SJSA1 (cell line): ENCODE results near the gene PPP2R2B. TPM values are rescaled to one million over a fixed set of nuclear protein-coding genes. Genes with fewer than 3 reads are reported as not detected.

Experiments
- DNase-seq, 2 experiments: peaks; one replicate each; pipeline ENCODE4 v3.0.0-alpha.2; 2015 to 2020; ENCODE audit warnings: low spot score in 2 of 2, low read depth in 1 of 2
- H3K27ac ChIP-seq: fragments of 250-450 bp; sonication (Bioruptor Pico); 2 replicates; pipeline ENCODE4 v1.5.1; 2020; ENCODE audit warnings: mild to moderate bottlenecking, moderate library complexity
- H3K27me3 ChIP-seq: fragments of 250-450 bp; sonication (Bioruptor Pico); replicated peaks from 2 replicates; pipeline ENCODE4 v1.5.1; 2020; ENCODE audit warnings: mild to moderate bottlenecking, moderate library complexity
- H3K36me3 ChIP-seq: fragments of 250-450 bp; sonication (Bioruptor Pico); 2 replicates; pipeline ENCODE4 v1.5.1; 2020; ENCODE audit warnings: mild to moderate bottlenecking
- H3K4me1 ChIP-seq: fragments of 250-450 bp; sonication (Bioruptor Pico); replicated peaks from 2 replicates; pipeline ENCODE4 v1.6.1; 2021; ENCODE audit warnings: mild to moderate bottlenecking
- H3K4me3 ChIP-seq: fragments of 250-450 bp; sonication (Bioruptor Pico); 2 replicates; pipeline ENCODE4 v1.5.1; 2020; ENCODE audit warnings: mild to moderate bottlenecking
- H3K9me3 ChIP-seq: fragments of 250-450 bp; sonication (Bioruptor Pico); replicated peaks from 2 replicates; pipeline ENCODE4 v1.5.1; 2020; ENCODE audit warnings: mild to moderate bottlenecking
- total RNA-seq: library from RNA; depleted of rRNA; stranded (reverse); fragments of >200 nt; shearing (Covaris generic); gene quantifications from 2 replicates; pipeline ENCODE4 v1.2.3, GENCODE V29; 2014

PPP2R2B gene
- total RNA-seq, 1 experiment from 2014 or later = 0.13 TPM

GRCh38 chr5:146721073-146721815 is 157.3 kb downstream of the PPP2R2B start:
- DNase-seq = no peak
- Histone ChIP-seq H3K27me3 (no peaks in the 10 kb centered on the region; the same call in 1 of the 2 replicates), H3K36me3 (no peaks in the 10 kb centered on the region), H3K9me3 (no peaks in the 10 kb centered on the region; the same call in 1 of the 2 replicates), H3K27ac (no peak overlapping the region), H3K4me1 (no peaks in the 10 kb centered on the region), H3K4me3 (no peak overlapping the region)

DNA sequence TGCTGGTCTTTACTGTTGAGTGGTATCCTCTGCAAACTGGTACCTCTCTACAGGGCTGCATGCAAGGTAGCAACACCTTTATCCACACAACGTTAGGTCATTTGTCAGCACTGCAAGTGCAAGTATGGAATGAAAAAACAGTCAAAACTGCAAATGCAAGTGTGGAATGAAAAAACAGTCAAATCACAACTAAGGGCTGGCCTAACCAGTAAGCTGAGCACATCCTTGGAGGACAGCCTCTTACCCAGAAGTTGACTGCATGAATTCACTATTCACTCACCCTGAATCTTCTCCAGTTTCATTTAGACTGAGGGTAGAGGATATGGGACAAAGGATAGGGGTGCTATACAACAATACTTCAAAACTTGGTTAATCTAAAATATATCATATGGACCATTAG is 158.4 kb downstream of the PPP2R2B start:
- Histone ChIP-seq H3K9me3 (no peaks in the 10 kb centered on the region), H3K4me1 (no peaks in the 10 kb centered on the region), H3K4me3 (no peak overlapping the region), H3K27ac (no peak overlapping the region), H3K27me3 (no peaks in the 10 kb centered on the region; the same call in 1 of the 2 replicates), H3K36me3 (no peaks in the 10 kb centered on the region)
- DNase-seq = no peak

DNA sequence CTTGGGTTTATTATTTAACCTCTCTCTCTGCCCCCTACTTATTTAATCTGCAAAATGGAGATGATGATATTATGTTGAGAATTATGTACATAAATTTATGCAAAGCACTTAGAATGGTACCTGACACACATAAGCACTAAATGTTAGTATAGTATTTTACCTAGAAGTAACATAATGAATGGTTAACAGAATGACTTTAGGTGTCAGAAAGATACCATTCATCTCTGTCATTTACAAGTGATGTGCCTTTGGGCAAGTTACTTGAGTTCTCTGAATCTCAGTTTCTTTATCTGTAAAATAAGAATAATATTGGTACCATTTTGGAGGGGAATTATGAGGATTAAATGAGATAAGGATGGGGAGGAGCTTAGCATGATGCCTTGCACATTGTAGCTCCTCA is 159.4 kb downstream of the PPP2R2B start:
- H3K27me3 ChIP-seq = no peaks in the 10 kb centered on the region
- H3K27ac ChIP-seq = no peak overlapping the region
- no peaks in the 10 kb centered on the region for H3K4me1 ChIP-seq
- H3K4me3 ChIP-seq = no peak overlapping the region
- no peaks in the 10 kb centered on the region for H3K9me3 ChIP-seq
- DNase-seq = no peak
- no peaks in the 10 kb centered on the region for H3K36me3 ChIP-seq

GRCh38 chr5:146718609-146719008 is 159.9 kb downstream of the PPP2R2B start:
- Histone ChIP-seq H3K27ac (no peak overlapping the region), H3K27me3 (0 out of 2 replicates have a peak, but pooled peaks cover under 1% of the 10 kb centered on the region), H3K4me1 (no peaks in the 10 kb centered on the region)

DNA sequence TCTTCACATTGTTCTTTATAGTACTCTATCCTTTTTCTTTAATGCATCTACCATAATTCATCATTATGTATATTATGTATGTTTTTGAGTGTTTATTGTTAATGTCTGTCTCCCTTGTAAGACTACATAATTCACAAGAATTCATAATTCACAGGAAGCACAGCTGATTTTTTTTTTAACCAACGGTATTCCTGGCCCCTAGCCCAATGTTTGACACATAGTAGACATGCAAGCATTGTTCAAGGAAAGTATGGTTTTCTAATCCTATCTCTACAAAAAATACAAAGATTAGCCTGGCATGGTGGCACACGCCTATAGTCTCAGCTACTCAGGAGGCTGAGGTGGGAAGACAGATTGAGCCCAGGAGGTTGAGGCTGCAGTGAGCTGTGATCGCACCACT is 160.6 kb downstream of the PPP2R2B start:
- no peaks in the 10 kb centered on the region for H3K4me1 ChIP-seq
- no peaks in the 10 kb centered on the region for H3K36me3 ChIP-seq
- no peak for DNase-seq
- H3K27me3 ChIP-seq = 0 out of 2 replicates have a peak, but pooled peaks cover 3% of the 10 kb centered on the region
- H3K9me3 ChIP-seq = no peaks in the 10 kb centered on the region
- H3K4me3 ChIP-seq = no peak overlapping the region
- H3K27ac ChIP-seq = no peak overlapping the region

More at GRCh38 chr5:146718609-146719008, 159.9 kb downstream of the PPP2R2B start:
- Histone ChIP-seq H3K4me3 (no peak overlapping the region), H3K9me3 (no peaks in the 10 kb centered on the region), H3K36me3 (no peaks in the 10 kb centered on the region)
- DNase-seq = no peak

DNA sequence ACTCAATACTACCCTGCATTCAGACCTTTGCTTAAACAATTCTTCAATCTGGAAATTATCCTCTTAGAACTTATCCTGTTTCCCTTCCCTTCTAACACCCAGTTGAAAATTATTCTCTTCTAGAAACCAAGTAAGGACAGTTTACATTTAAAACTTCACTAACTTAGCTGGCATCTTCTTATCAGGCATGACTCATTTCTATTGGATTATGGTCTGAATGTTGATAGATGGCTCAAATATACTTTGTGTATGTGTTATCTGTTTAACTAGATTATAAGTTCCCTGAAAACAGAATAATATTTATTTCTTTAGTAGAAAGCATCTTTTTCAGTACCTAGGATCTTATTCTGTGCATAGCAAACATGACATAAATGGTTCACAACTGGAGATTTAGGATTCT is 161.9 kb downstream of the PPP2R2B start:
- Histone ChIP-seq H3K4me1 (no peaks in the 10 kb centered on the region), H3K36me3 (no peaks in the 10 kb centered on the region), H3K9me3 (no peaks in the 10 kb centered on the region), H3K27ac (no peak overlapping the region), H3K4me3 (no peak overlapping the region), H3K27me3 (0 out of 2 replicates have a peak, but pooled peaks cover 3% of the 10 kb centered on the region)
- DNase-seq = no peak

DNA sequence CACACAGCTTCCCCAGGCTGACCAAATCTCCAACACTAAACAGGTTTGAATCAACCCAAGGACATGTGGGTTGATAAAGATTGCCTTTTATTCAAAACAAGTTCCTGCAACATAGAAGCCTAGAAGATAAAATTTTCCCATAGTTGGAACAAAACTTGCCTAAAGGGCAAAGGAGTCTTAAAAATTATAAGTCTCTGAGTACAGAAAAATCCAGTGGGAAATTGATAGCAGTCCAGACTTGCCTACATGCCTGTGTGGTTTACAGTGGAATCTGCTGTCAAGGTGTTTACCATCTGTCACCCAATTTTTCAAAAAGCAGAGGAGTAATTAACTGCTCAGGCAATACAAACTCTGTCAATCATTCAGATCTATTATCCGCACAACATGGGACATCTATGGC is 168.2 kb downstream of the PPP2R2B start:
- H3K9me3 ChIP-seq = no peaks in the 10 kb centered on the region
- DNase-seq = no peak
- 0 out of 2 replicates have a peak, but pooled peaks cover 3% of the 10 kb centered on the region for H3K27me3 ChIP-seq
- no peaks in the 10 kb centered on the region for H3K4me1 ChIP-seq
- H3K27ac ChIP-seq = no peak overlapping the region
- H3K36me3 ChIP-seq = no peaks in the 10 kb centered on the region
- H3K4me3 ChIP-seq = no peak overlapping the region

GRCh38 chr5:146707316-146707715 is 171.2 kb downstream of the PPP2R2B start:
- Histone ChIP-seq H3K4me1 (no peaks in the 10 kb centered on the region), H3K27me3 (no peaks in the 10 kb centered on the region), H3K27ac (no peak overlapping the region), H3K9me3 (no peaks in the 10 kb centered on the region), H3K4me3 (no peak overlapping the region), H3K36me3 (no peaks in the 10 kb centered on the region)
- DNase-seq = no peak

DNA sequence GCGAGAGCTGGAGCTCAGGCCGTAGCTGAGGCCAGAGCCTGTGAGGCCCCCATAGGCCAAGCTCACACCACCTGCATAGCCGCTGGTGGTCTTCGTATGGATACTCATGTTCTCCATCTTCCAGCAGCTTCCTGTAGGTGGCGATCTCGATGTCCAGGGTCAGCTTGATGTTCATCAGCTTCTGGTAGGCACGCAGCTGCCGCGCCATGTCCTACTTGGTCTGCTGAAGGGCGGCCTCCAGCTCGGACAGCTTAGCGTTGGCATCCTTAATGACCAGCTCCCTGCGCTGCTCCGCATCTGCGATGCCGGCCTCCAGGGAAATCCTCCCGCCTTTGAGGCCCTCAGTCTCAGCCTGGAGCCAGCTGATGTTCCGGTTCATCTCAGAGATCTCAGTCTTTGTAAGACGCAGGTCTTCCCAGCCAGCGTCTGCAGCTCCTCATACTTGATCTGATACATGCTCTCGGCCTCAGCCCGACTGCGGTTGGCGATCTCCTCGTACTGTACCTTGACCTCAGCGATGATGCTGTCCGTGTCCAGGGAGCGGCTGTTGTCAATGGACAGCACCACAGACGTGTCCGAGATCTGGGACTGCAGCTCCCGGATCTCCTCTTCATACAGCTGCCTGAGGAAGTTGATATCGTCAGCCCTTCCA is 172.1 kb downstream of the PPP2R2B start:
- H3K27ac ChIP-seq = no peak overlapping the region
- H3K9me3 ChIP-seq = no peaks in the 10 kb centered on the region
- no peak overlapping the region for H3K4me3 ChIP-seq
- no peak for DNase-seq
- H3K27me3 ChIP-seq = no peaks in the 10 kb centered on the region
- H3K4me1 ChIP-seq = no peaks in the 10 kb centered on the region
- no peaks in the 10 kb centered on the region for H3K36me3 ChIP-seq

GRCh38 chr5:146704949-146705665 is 173.4 kb downstream of the PPP2R2B start:
- H3K36me3 ChIP-seq = no peaks in the 10 kb centered on the region
- H3K4me1 ChIP-seq = no peaks in the 10 kb centered on the region
- DNase-seq = no peak
- no peak overlapping the region for H3K4me3 ChIP-seq
- no peak overlapping the region for H3K27ac ChIP-seq
- 0 out of 2 replicates have a peak, but pooled peaks cover 3% of the 10 kb centered on the region for H3K27me3 ChIP-seq
- no peaks in the 10 kb centered on the region for H3K9me3 ChIP-seq

DNA sequence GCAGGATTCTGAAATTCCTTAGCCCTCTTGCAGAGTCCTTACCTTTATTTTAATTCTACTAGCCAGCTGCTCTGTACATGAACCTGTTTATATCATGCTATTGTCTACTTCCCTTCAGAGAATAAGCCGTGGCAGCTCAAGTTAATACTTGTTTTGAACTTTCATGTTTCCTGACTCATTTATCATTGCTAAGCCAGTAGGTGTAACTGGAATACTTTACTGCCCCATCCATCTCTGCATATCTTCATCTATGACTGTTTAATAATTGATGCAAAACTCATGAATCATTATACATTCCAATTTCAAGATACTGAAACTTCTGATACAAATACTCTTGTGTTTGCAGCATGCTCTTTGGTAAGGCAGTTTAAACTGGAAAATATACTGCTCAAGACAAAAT is 174.7 kb downstream of the PPP2R2B start:
- Histone ChIP-seq H3K36me3 (no peaks in the 10 kb centered on the region), H3K9me3 (no peaks in the 10 kb centered on the region), H3K4me1 (no peaks in the 10 kb centered on the region)

DNA sequence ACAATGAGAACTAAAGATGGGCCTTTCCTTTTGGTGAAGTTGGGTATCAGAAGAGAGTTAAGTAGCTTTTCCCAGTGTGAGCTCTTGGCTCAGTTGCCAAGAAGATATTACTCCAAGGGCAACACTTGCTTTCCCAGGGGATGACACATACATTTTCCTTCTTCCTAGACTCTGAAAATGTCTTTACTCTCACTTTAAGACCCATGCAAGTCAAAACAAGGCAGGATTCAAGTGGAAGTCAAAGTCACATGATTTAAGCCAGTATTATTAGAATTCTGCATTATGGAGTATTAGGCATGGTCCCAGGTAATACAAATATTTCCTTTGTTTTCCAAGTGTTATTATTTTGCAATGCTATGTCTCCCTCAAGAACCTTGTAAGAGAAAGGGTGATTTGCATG is 175.1 kb downstream of the PPP2R2B start:
- no peak for DNase-seq
- no peak overlapping the region for H3K4me3 ChIP-seq

More for the DNA sequence above, 174.7 kb downstream of the PPP2R2B start:
- DNase-seq = no peak
- H3K4me3 ChIP-seq = no peak overlapping the region
- no peak overlapping the region for H3K27ac ChIP-seq
- H3K27me3 ChIP-seq = 0 out of 2 replicates have a peak, but pooled peaks cover 3% of the 10 kb centered on the region

DNA sequence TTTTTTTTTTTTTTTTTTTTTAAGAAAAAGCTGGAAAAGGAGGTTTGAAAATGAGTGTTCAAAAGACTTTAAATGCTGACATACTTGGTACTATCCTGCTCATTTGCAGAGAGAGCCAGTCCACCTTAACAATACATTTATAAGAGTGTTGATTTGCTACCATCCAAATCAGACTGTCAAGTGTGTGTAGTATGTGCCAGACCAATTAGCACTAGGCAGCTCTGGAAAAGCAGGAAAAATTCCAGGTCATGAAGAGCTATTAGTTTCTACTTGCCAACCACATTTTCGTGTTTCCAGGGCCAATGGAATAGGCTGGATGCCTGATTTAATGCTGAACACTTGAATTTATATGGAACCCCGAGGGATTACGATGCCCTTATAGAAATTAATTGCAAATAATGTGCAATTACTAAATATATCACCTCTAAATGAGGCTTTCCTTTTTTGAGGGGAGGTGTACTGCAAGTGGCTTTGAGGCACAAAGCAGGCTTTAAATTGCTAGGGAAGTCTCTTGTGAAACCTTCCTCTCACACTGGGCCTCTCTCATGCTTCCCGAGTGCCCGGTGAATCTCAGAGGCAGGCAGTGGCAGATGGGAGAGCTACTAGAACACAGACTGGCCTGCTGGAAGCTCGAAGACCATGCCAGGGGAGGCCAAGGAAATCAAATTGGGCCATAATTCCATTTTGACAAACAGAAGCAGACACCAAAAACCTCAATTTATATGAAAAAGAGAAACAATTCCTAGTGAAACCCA is 178.7 kb downstream of the PPP2R2B start:
- H3K9me3 ChIP-seq = no peaks in the 10 kb centered on the region
- no peak for DNase-seq
- peaks cover 3% of the 10 kb centered on the region; the same call in 1 of the 2 replicates for H3K27me3 ChIP-seq
- H3K27ac ChIP-seq = no peak overlapping the region
- no peaks in the 10 kb centered on the region for H3K36me3 ChIP-seq
- no peak overlapping the region for H3K4me3 ChIP-seq
- H3K4me1 ChIP-seq = no peaks in the 10 kb centered on the region

More for the DNA sequence above, 175.1 kb downstream of the PPP2R2B start:
- no peaks in the 10 kb centered on the region for H3K9me3 ChIP-seq
- no peaks in the 10 kb centered on the region for H3K36me3 ChIP-seq
- H3K27ac ChIP-seq = no peak overlapping the region
- no peaks in the 10 kb centered on the region for H3K4me1 ChIP-seq
- H3K27me3 ChIP-seq = 0 out of 2 replicates have a peak, but pooled peaks cover 3% of the 10 kb centered on the region
